PC-3 (cell line): Measurements from ENCODE around the gene GAL3ST3.

Experiments
- EZH2 ChIP-seq: fragments of 300-600 bp; sonication (generic); IDR thresholded peaks from one replicate; pipeline ENCODE4 v1.6.1; 2017; ENCODE audit warnings: antibody characterized with exemption, mild to moderate bottlenecking, low read length; ENCODE audit not compliant: unreplicated experiment
- TF ChIP-seq, protein P1 (sequence below): fragments of 300-600 bp; sonication (generic); conservative IDR thresholded peaks from 2 replicates; pipeline ENCODE4 v1.5.1; 2017; ENCODE audit warnings: antibody characterized with exemption, low read depth, mild to moderate bottlenecking, low read length

DNA sequence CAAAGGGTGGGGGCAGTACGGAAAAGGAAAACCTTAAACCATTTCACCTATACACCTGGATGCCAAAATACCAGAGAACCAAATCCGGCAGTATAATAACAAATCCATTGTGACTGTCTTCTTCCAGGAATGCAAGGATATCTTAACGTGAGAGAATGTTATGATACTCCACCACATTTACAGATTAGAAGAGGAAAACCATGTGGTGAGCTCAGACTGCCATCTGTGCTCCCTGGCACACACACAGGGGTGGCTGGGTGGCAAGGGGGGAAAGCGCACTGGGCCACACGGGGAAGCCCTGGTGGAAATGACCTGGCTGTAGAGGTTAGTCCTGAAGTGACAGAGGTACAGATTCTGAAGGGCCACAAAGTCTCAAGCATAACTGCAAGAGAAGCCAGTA lies 56.9 kb downstream of the GAL3ST3 start:
- TF ChIP-seq EZH2 = no peak
- TF ChIP-seq, protein P1, sequence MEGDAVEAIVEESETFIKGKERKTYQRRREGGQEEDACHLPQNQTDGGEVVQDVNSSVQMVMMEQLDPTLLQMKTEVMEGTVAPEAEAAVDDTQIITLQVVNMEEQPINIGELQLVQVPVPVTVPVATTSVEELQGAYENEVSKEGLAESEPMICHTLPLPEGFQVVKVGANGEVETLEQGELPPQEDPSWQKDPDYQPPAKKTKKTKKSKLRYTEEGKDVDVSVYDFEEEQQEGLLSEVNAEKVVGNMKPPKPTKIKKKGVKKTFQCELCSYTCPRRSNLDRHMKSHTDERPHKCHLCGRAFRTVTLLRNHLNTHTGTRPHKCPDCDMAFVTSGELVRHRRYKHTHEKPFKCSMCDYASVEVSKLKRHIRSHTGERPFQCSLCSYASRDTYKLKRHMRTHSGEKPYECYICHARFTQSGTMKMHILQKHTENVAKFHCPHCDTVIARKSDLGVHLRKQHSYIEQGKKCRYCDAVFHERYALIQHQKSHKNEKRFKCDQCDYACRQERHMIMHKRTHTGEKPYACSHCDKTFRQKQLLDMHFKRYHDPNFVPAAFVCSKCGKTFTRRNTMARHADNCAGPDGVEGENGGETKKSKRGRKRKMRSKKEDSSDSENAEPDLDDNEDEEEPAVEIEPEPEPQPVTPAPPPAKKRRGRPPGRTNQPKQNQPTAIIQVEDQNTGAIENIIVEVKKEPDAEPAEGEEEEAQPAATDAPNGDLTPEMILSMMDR = no peak
